RWPE2 (cell line): ENCODE results near the gene OSBPL6.
"Not testable (repeated sequence)": the region's sequence is repeated elsewhere in the genome, so short reads cannot be mapped to it uniquely, and the experiment has no call there.

ENCODE experiments used
- ATAC-seq: fragments of 200-7000 bp; cut with Tn5 transposase; 3 replicates; pipeline ENCODE4 v1.9.1; 2021; ENCODE audit warnings: low read depth
- DNase-seq: peaks from one replicate; pipeline ENCODE4 v3.0.0-alpha.2; 2020; ENCODE audit warnings: low spot score
- H3K27ac ChIP-seq: fragments of 450-650 bp; 2 replicates; pipeline ENCODE4 v1.5.1; 2017; ENCODE audit warnings: mild to moderate bottlenecking; ENCODE audit not compliant: poor library complexity, severe bottlenecking
- H3K27me3 ChIP-seq: fragments of 250-450 bp; sonication (Bioruptor Pico); 2 replicates; pipeline ENCODE4 v1.5.1; 2021; ENCODE audit warnings: mild to moderate bottlenecking, moderate library complexity; ENCODE audit not compliant: insufficient read depth, poor library complexity, severe bottlenecking
- H3K36me3 ChIP-seq: fragments of 250-450 bp; sonication (Bioruptor Pico); 2 replicates; pipeline ENCODE4 v1.5.1; 2020; ENCODE audit warnings: low read depth, mild to moderate bottlenecking, moderate library complexity
- H3K4me1 ChIP-seq: fragments of 250-450 bp; sonication (Bioruptor Pico); 2 replicates; pipeline ENCODE4 v1.5.1; 2021; ENCODE audit warnings: mild to moderate bottlenecking, moderate library complexity; ENCODE audit not compliant: insufficient read depth, poor library complexity, severe bottlenecking
- H3K4me3 ChIP-seq: fragments of 250-450 bp; sonication (Bioruptor Pico); 2 replicates; pipeline ENCODE4 v1.5.1; 2021; ENCODE audit warnings: mild to moderate bottlenecking, moderate library complexity; ENCODE audit not compliant: severe bottlenecking
- H3K9me3 ChIP-seq: fragments of 250-450 bp; sonication (Bioruptor Pico); 2 replicates; pipeline ENCODE4 v1.5.1; 2021; ENCODE audit warnings: mild to moderate bottlenecking, moderate library complexity; ENCODE audit not compliant: severe bottlenecking
- CTCF ChIP-seq: fragments of 450-650 bp; IDR thresholded peaks from one replicate; pipeline ENCODE4 v1.5.1; 2017; ENCODE audit warnings: mild to moderate bottlenecking, moderate library complexity; ENCODE audit not compliant: poor library complexity, severe bottlenecking

OSBPL6 gene

GRCh38 chr2:178193823-178194599 is at the start of gene OSBPL6:
OSBPL6 (plus strand) TSS chr2:178194512; CDS start chr2:178306185, 111,673 bp downstream.
- TF ChIP-seq CTCF: peak; percentile 31
- peak within 1 kb of the TSS; percentile 60 for H3K27ac ChIP-seq
- peak; percentile 82 for DNase-seq
- peak within 1 kb of the TSS; percentile 78 for H3K4me3 ChIP-seq
- H3K36me3 ChIP-seq: no peaks in the 10 kb centered on the region
- H3K27me3 ChIP-seq: no peaks in the 10 kb centered on the region
- H3K4me1 ChIP-seq: peaks cover 10% of the 10 kb centered on the region
- ATAC-seq: peak; percentile 85
- H3K9me3 ChIP-seq: no peaks in the 10 kb centered on the region

- DNase-seq (no peak), ATAC-seq (no peak)
- no peak for TF ChIP-seq CTCF
- Histone ChIP-seq H3K9me3 (no peaks in the 10 kb centered on the region), H3K36me3 (no peaks in the 10 kb centered on the region), H3K27me3 (no peaks in the 10 kb centered on the region), H3K4me1 (no peaks in the 10 kb centered on the region), H3K4me3 (no peak overlapping the region), H3K27ac (no peak overlapping the region)
Measured at GRCh38 chr2:178152033-178152432, 42.3 kb upstream of the OSBPL6 start.

- no peaks in the 10 kb centered on the region for H3K9me3 ChIP-seq
- ATAC-seq (no peak), DNase-seq (no peak)
- H3K4me3 ChIP-seq: no peak overlapping the region
- no peak overlapping the region for H3K27ac ChIP-seq
- H3K4me1 ChIP-seq: no peaks in the 10 kb centered on the region
- H3K36me3 ChIP-seq: no peaks in the 10 kb centered on the region
- no peak for TF ChIP-seq CTCF
- H3K27me3 ChIP-seq: no peaks in the 10 kb centered on the region
Measured at GRCh38 chr2:178152542-178152941, 41.8 kb upstream of the OSBPL6 start.

- Histone ChIP-seq H3K4me3 (no peak overlapping the region), H3K9me3 (no peaks in the 10 kb centered on the region), H3K27ac (no peak overlapping the region), H3K4me1 (no peaks in the 10 kb centered on the region), H3K27me3 (no peaks in the 10 kb centered on the region), H3K36me3 (no peaks in the 10 kb centered on the region)
- ATAC-seq (no peak), DNase-seq (no peak)
- no peak for TF ChIP-seq CTCF
Measured at GRCh38 chr2:178152977-178153376, 41.3 kb upstream of the OSBPL6 start.

GRCh38 chr2:178153878-178154277 is 40.4 kb upstream of the OSBPL6 start:
- DNase-seq, H3K4me1 ChIP-seq, H3K27me3 ChIP-seq, ATAC-seq, H3K27ac ChIP-seq, H3K9me3 ChIP-seq, H3K36me3 ChIP-seq, H3K4me3 ChIP-seq: not testable (repeated sequence)
